ENCODE measurements around the gene GUCD1.

DNA sequence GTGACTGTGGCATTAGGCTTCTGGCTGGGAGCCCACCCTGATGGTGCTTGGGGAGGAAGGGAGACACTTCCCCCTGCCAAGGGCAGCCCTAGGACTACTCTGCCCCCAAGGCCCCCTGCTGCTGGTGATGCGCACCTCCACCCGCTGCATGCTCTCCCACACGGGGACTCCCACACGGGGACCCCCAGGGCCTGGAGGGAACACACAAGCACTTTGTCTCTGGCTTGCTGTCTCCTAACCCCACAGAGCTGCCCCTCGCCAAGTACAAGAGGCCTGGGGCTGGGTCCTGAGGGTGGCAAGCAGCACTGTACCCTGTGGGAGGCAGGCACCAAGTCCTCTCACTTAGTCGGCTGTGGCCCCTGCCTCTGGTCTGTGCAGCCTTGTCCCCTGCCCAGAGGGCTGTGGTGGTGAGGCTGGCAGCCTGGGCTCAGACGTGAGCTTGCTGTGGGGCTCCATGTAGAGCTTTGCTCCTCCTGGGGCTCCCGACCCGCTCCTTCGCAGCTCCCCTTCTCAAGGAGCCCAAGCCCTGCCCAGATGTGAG is 30.0 kb upstream of the GUCD1 start:
- TF ChIP-seq, protein P1, sequence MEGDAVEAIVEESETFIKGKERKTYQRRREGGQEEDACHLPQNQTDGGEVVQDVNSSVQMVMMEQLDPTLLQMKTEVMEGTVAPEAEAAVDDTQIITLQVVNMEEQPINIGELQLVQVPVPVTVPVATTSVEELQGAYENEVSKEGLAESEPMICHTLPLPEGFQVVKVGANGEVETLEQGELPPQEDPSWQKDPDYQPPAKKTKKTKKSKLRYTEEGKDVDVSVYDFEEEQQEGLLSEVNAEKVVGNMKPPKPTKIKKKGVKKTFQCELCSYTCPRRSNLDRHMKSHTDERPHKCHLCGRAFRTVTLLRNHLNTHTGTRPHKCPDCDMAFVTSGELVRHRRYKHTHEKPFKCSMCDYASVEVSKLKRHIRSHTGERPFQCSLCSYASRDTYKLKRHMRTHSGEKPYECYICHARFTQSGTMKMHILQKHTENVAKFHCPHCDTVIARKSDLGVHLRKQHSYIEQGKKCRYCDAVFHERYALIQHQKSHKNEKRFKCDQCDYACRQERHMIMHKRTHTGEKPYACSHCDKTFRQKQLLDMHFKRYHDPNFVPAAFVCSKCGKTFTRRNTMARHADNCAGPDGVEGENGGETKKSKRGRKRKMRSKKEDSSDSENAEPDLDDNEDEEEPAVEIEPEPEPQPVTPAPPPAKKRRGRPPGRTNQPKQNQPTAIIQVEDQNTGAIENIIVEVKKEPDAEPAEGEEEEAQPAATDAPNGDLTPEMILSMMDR (IDR thresholded peaks at IDR 0.05): no peak
- TF ChIP-seq POLR2A (IDR thresholded peaks at IDR 0.05): no peak
